Measurements from ENCODE around the gene ARAP3. TPM values are rescaled to one million over a fixed set of nuclear protein-coding genes. Genes with fewer than 3 reads are reported as not detected.

The ARAP3 gene
- total and polyA plus RNA-seq, 9 of the 15 experiments (the other 6 are each of a cell fraction or from before 2014, with no cell fraction given) = 0.83 to 25.7 (median 6.4) TPM

GRCh38 chr5:141641634-141642267, 40.3 kb downstream of the ARAP3 start (continued):
- peak; percentile 48 to 68 (median 49); a peak in 5 of 6 replicates for TF ChIP-seq CTCF (IDR thresholded peaks at IDR 0.05 in 2 of 3, conservative IDR thresholded peaks at IDR 0.05 in 1 of 3; ENCODE audit: insufficient read depth in 2 of 3, low read depth in 1 of 3, low read length in 3 of 3)
- no peak for TF ChIP-seq ATF7 (IDR thresholded peaks at IDR 0.05)
- TF ChIP-seq HMBOX1 (IDR thresholded peaks at IDR 0.05) = no peak
- peak; percentile 16; the same call in 1 of the 2 replicates for TF ChIP-seq EP300 (IDR thresholded peaks at IDR 0.05; ENCODE audit: low read length)
- TF ChIP-seq ZNF354B (CRISPR knock-in tag; IDR thresholded peaks at IDR 0.05) = no peak
- no peak for TF ChIP-seq NR2F6 (CRISPR knock-in tag; IDR thresholded peaks at IDR 0.05)
- TF ChIP-seq FOXA1 (IDR thresholded peaks at IDR 0.05; ENCODE audit: borderline replicate concordance) = no peak
- no peak for TF ChIP-seq RREB1 (CRISPR knock-in tag; IDR thresholded peaks at IDR 0.05)
- TF ChIP-seq ASH1L (IDR thresholded peaks at IDR 0.05; ENCODE audit: borderline replicate concordance, low read depth, partially characterized antibody) = no peak
- TF ChIP-seq GMEB1 (CRISPR knock-in tag; IDR thresholded peaks at IDR 0.05) = no peak
- no peak for TF ChIP-seq ZNF143 (CRISPR knock-in tag; IDR thresholded peaks at IDR 0.05)
- 0 out of 4 replicates have a peak, but pooled peaks of 1 of the 2 experiments have one; percentile 21 for TF ChIP-seq TRIM24 (IDR thresholded peaks at IDR 0.05)
- no peak for TF ChIP-seq ELF2 (CRISPR knock-in tag; IDR thresholded peaks at IDR 0.05)
- no peak; the same call in 1 of the 2 replicates for TF ChIP-seq TEAD4 (IDR thresholded peaks at IDR 0.05; ENCODE audit: low read length)
- no peak for TF ChIP-seq TEAD4 (CRISPR knock-in tag; IDR thresholded peaks at IDR 0.05; ENCODE audit: borderline replicate concordance)
- TF ChIP-seq POLR3A (IDR thresholded peaks at IDR 0.05; ENCODE audit: borderline replicate concordance, extremely low read depth, insufficient read depth, insufficient read length) = no peak
- TF ChIP-seq SMAD1 (IDR thresholded peaks at IDR 0.05; ENCODE audit: low read depth, low read length, partially characterized antibody) = no peak
- TF ChIP-seq SNRNP70 (optimal IDR thresholded peaks at IDR 0.05; ENCODE audit: low read depth, low read length) = no peak

Measured in K562 (cell line).